HepG2 (cell line): ENCODE measurements around the gene STEAP1.

Experiments used
- ETV6 ChIP-seq: sonication (generic); formaldehyde crosslinking; conservative IDR thresholded peaks from 2 replicates; pipeline ENCODE4 v1.4.0; 2020; ENCODE audit warnings: missing genetic modification reagents
- HCFC1 ChIP-seq: fragments of 150-350 bp; IDR thresholded peaks from 2 replicates; pipeline ENCODE4 v1.6.1; 2014; ENCODE audit warnings: low read depth, low read length
- IRF2 ChIP-seq: IDR thresholded peaks from 2 replicates; pipeline ENCODE4 v1.6.1; 2018; ENCODE audit warnings: missing genetic modification reagents, missing compliant biosample characterization
- KDM5B ChIP-seq: sonication (generic); formaldehyde crosslinking; IDR thresholded peaks from 2 replicates; pipeline ENCODE4 v1.4.0; 2020; ENCODE audit warnings: missing genetic modification reagents, mild to moderate bottlenecking, borderline replicate concordance
- KLF16 ChIP-seq, 2 experiments: sonication (generic) in 1 of 2; formaldehyde crosslinking in 1 of 2; IDR thresholded peaks; 2 replicates each; pipeline versions ENCODE4 v1.6.1 to v1.8.0; 2016 to 2023; ENCODE audit warnings: missing genetic modification reagents in 2 of 2, missing compliant biosample characterization in 1 of 2
- MYC ChIP-seq: sonication (generic); formaldehyde crosslinking; IDR thresholded peaks from 2 replicates; pipeline ENCODE4 v1.9.0; 2021; ENCODE audit warnings: missing genetic modification reagents, borderline replicate concordance
- PHF21A ChIP-seq: sonication (generic); formaldehyde crosslinking; IDR thresholded peaks from 2 replicates; pipeline ENCODE4 v1.5.0; 2020; ENCODE audit warnings: mild to moderate bottlenecking, missing genetic modification reagents
- ZSCAN20 ChIP-seq: sonication (generic); formaldehyde crosslinking; IDR thresholded peaks from 2 replicates; pipeline ENCODE4 v1.4.0; 2020; ENCODE audit warnings: missing genetic modification reagents, mild to moderate bottlenecking, borderline replicate concordance
- TF ChIP-seq, protein P1 (sequence below): IDR thresholded peaks from 2 replicates; pipeline ENCODE4 v1.6.1; 2012; ENCODE audit warnings: inconsistent platforms
- TF ChIP-seq, protein P2 (sequence below): sonication (generic); formaldehyde crosslinking; IDR thresholded peaks from 2 replicates; pipeline ENCODE4 v1.5.0; 2020; ENCODE audit warnings: mild to moderate bottlenecking, missing genetic modification reagents, moderate library complexity
- TF ChIP-seq, protein P3 (sequence below): sonication (generic); formaldehyde crosslinking; IDR thresholded peaks from 2 replicates; pipeline ENCODE4 v1.9.0; 2022; ENCODE audit warnings: low read depth, missing genetic modification reagents

DNA sequence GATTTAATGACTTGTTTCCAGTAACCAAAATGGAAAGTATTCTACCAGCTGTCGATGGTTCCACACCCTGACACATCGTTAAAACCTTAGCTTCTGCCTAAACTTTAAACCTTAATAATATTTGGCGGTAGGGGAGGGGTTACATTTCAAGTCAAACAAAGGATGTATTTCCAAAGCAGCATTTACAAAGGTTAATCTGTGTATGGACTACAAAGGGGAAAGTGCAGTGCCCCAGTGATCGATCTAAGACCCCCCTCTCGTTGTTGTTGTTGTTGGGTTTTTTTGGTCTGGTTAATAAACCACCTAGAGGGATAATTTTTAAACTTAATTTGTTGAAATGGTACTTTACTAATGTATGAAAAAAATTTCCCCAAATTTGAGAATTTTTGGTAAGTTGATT lies 56.2 kb downstream of the STEAP1 start:
- TF ChIP-seq, protein P1, sequence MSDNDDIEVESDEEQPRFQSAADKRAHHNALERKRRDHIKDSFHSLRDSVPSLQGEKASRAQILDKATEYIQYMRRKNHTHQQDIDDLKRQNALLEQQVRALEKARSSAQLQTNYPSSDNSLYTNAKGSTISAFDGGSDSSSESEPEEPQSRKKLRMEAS, result no peak
- TF ChIP-seq IRF2 (no peak), ETV6 (CRISPR knock-in tag) (no peak), HCFC1 (no peak), PHF21A (CRISPR knock-in tag) (no peak), KLF16 (CRISPR knock-in tag; IDR thresholded peaks at IDR 0.05) (no peak), MYC (no peak), KDM5B (CRISPR knock-in tag) (no peak), ZSCAN20 (CRISPR knock-in tag) (no peak)
- TF ChIP-seq, protein P2, sequence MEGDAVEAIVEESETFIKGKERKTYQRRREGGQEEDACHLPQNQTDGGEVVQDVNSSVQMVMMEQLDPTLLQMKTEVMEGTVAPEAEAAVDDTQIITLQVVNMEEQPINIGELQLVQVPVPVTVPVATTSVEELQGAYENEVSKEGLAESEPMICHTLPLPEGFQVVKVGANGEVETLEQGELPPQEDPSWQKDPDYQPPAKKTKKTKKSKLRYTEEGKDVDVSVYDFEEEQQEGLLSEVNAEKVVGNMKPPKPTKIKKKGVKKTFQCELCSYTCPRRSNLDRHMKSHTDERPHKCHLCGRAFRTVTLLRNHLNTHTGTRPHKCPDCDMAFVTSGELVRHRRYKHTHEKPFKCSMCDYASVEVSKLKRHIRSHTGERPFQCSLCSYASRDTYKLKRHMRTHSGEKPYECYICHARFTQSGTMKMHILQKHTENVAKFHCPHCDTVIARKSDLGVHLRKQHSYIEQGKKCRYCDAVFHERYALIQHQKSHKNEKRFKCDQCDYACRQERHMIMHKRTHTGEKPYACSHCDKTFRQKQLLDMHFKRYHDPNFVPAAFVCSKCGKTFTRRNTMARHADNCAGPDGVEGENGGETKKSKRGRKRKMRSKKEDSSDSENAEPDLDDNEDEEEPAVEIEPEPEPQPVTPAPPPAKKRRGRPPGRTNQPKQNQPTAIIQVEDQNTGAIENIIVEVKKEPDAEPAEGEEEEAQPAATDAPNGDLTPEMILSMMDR, result no peak
- TF ChIP-seq, protein P3, sequence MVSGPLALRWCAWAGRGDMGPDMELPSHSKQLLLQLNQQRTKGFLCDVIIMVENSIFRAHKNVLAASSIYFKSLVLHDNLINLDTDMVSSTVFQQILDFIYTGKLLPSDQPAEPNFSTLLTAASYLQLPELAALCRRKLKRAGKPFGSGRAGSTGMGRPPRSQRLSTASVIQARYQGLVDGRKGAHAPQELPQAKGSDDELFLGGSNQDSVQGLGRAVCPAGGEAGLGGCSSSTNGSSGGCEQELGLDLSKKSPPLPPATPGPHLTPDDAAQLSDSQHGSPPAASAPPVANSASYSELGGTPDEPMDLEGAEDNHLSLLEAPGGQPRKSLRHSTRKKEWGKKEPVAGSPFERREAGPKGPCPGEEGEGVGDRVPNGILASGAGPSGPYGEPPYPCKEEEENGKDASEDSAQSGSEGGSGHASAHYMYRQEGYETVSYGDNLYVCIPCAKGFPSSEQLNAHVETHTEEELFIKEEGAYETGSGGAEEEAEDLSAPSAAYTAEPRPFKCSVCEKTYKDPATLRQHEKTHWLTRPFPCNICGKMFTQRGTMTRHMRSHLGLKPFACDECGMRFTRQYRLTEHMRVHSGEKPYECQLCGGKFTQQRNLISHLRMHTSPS (CRISPR knock-in tag), result no peak
